IMR-90 (cell line): ENCODE data around the gene TUBGCP2. TPM values are rescaled to one million over a fixed set of nuclear protein-coding genes. Genes with fewer than 3 reads are reported as not detected.

Experiments
- ATAC-seq: fragments of 200-7000 bp; cut with Tn5 transposase; 2 replicates; pipeline ENCODE4 v1.9.1; 2020; ENCODE audit warnings: low read depth, mild to moderate bottlenecking, moderate library complexity
- BruUV-seq: library from RNA; stranded (reverse); fragments of 400-500 nt; replicated peaks from 2 replicates; lab custom pipeline; 2021; lab: Mats Ljungman, UMichigan
- CTCF ChIA-PET: fragments of 300-600 bp; formaldehyde crosslinking; extraction: SDS; loops from one replicate; lab custom pipeline; 2021; ENCODE audit warnings: antibody characterized with exemption; lab: Yijun Ruan, JAX
- POLR2A ChIA-PET: fragments of 300-600 bp; sonication (Branson Sonifier 250); formaldehyde crosslinking; loops from one replicate; lab custom pipeline; 2022; ENCODE audit warnings: antibody characterized with exemption; ENCODE audit not compliant: unreplicated experiment; lab: Charles Lee
- DNase-seq: peaks from one replicate; pipeline ENCODE4 v3.0.0; 2013
- H2AFZ ChIP-seq: replicated peaks from 2 replicates; pipeline ENCODE3; 2013; ENCODE audit warnings: low read length, mild to moderate bottlenecking; ENCODE audit not compliant: poor library complexity
- H2AK5ac ChIP-seq: 2 replicates; pipeline ENCODE4 v1.6.1; 2013; ENCODE audit warnings: low read depth, low read length, inconsistent platforms
- H2AK9ac ChIP-seq: replicated peaks from 2 replicates; pipeline ENCODE3; 2013; ENCODE audit warnings: mild to moderate bottlenecking, low read depth, low read length, moderate library complexity; ENCODE audit not compliant: poor library complexity
- H2BK120ac ChIP-seq: 2 replicates; pipeline ENCODE4 v1.6.1; 2013; ENCODE audit warnings: low read depth, low read length, inconsistent platforms
- H2BK15ac ChIP-seq: 3 replicates; pipeline ENCODE4 v1.6.1; 2013; ENCODE audit warnings: low read depth, low read length, inconsistent platforms
- H2BK20ac ChIP-seq: 2 replicates; pipeline ENCODE4 v1.6.1; 2013; ENCODE audit warnings: low read depth, mild to moderate bottlenecking, inconsistent platforms, low read length, moderate library complexity
- H2BK5ac ChIP-seq: 2 replicates; pipeline ENCODE4 v1.6.1; 2013; ENCODE audit warnings: mild to moderate bottlenecking, low read depth, low read length, inconsistent platforms; ENCODE audit not compliant: poor library complexity, severe bottlenecking
- H3K14ac ChIP-seq: replicated peaks from 2 replicates; pipeline ENCODE4 v1.6.1; 2013; ENCODE audit warnings: low read depth, low read length, inconsistent platforms
- H3K18ac ChIP-seq: 2 replicates; pipeline ENCODE4 v1.6.1; 2013; ENCODE audit warnings: low read depth, low read length, control low read depth
- H3K23ac ChIP-seq: 2 replicates; pipeline ENCODE4 v1.6.1; 2013; ENCODE audit warnings: low read depth, low read length, inconsistent platforms
- H3K27ac ChIP-seq: 2 replicates; pipeline ENCODE4 v1.5.1; 2013; ENCODE audit warnings: mild to moderate bottlenecking, control low read depth, low read length; ENCODE audit not compliant: insufficient read depth
- H3K27me3 ChIP-seq: 2 replicates; pipeline ENCODE4 v1.6.1; 2013; ENCODE audit warnings: low read length; ENCODE audit not compliant: control insufficient read depth, insufficient read depth
- H3K36me3 ChIP-seq: 2 replicates; pipeline ENCODE4 v1.6.1; 2013; ENCODE audit warnings: low read length, mixed read lengths; ENCODE audit not compliant: control insufficient read depth, insufficient read depth
- H3K4ac ChIP-seq: 2 replicates; pipeline ENCODE4 v1.6.1; 2013; ENCODE audit warnings: low read depth, low read length, inconsistent platforms
- H3K4me1 ChIP-seq: 2 replicates; pipeline ENCODE4 v1.6.1; 2013; ENCODE audit warnings: low read length, mixed read lengths; ENCODE audit not compliant: control insufficient read depth, insufficient read depth
- H3K4me2 ChIP-seq: 2 replicates; pipeline ENCODE4 v1.6.1; 2013; ENCODE audit warnings: low read depth, mild to moderate bottlenecking, control low read depth, low read length, moderate library complexity
- H3K4me3 ChIP-seq: 2 replicates; pipeline ENCODE4 v1.5.1; 2013; ENCODE audit warnings: low read depth, mild to moderate bottlenecking, control low read depth, low read length, moderate library complexity; ENCODE audit not compliant: insufficient read depth
- H3K56ac ChIP-seq: 2 replicates; pipeline ENCODE4 v1.6.1; 2013; ENCODE audit warnings: low read length, inconsistent platforms; ENCODE audit not compliant: insufficient read depth; ENCODE audit errors: extremely low read depth
- H3K79me1 ChIP-seq, 2 experiments: 2 replicates each; pipeline ENCODE4 v1.6.1; 2013; ENCODE audit warnings: low read length in 2 of 2, inconsistent platforms in 1 of 2, low read depth in 1 of 2
- H3K9ac ChIP-seq: 2 replicates; pipeline ENCODE4 v1.6.1; 2013; ENCODE audit warnings: low read depth, low read length, control low read depth
- H3K9me1 ChIP-seq: 2 replicates; pipeline ENCODE4 v1.6.1; 2013; ENCODE audit warnings: low read length, inconsistent platforms; ENCODE audit not compliant: insufficient read depth
- H3K9me3 ChIP-seq: 2 replicates; pipeline ENCODE4 v1.6.1; 2013; ENCODE audit warnings: low read length; ENCODE audit not compliant: control insufficient read depth, insufficient read depth
- H4K20me1 ChIP-seq: 2 replicates; pipeline ENCODE4 v1.6.1; 2013; ENCODE audit warnings: low read length, inconsistent platforms; ENCODE audit not compliant: insufficient read depth
- H4K5ac ChIP-seq: 2 replicates; pipeline ENCODE4 v1.6.1; 2013; ENCODE audit warnings: mild to moderate bottlenecking, low read depth, low read length, control low read depth
- H4K8ac ChIP-seq, 2 experiments: 2 replicates each; pipeline ENCODE4 v1.6.1; 2013; ENCODE audit warnings: low read depth in 2 of 2, low read length in 2 of 2, control low read depth in 1 of 2, inconsistent platforms in 1 of 2
- H4K91ac ChIP-seq: 2 replicates; pipeline ENCODE4 v1.6.1; 2013; ENCODE audit warnings: low read depth, low read length, inconsistent platforms; ENCODE audit not compliant: insufficient read depth
- BHLHE40 ChIP-seq: fragments of 150-350 bp; IDR thresholded peaks from 2 replicates; pipeline ENCODE4 v1.6.1; 2016; ENCODE audit warnings: mild to moderate bottlenecking, low read depth, low read length
- CHD1 ChIP-seq: IDR thresholded peaks from 2 replicates; pipeline ENCODE4 v1.6.1; 2012; ENCODE audit warnings: low read depth, low read length, improper control_type of control experiment
- CTCF ChIP-seq: conservative IDR thresholded peaks from 2 replicates; pipeline ENCODE4 v1.5.1; 2012; ENCODE audit warnings: mild to moderate bottlenecking, low read depth, low read length, improper control_type of control experiment
- ELK1 ChIP-seq: fragments of 150-350 bp; IDR thresholded peaks from 2 replicates; pipeline ENCODE4 v1.6.1; 2016; ENCODE audit warnings: low read depth, mild to moderate bottlenecking, low read length, moderate library complexity, borderline replicate concordance
- FOS ChIP-seq: fragments of 150-350 bp; IDR thresholded peaks from 2 replicates; pipeline ENCODE4 v1.6.1; 2016; ENCODE audit warnings: low read depth, low read length
- MAFK ChIP-seq: IDR thresholded peaks from 2 replicates; pipeline ENCODE4 v1.6.1; 2012; ENCODE audit warnings: low read depth, low read length, improper control_type of control experiment
- MAZ ChIP-seq: IDR thresholded peaks from 2 replicates; pipeline ENCODE4 v1.6.1; 2012; ENCODE audit warnings: low read depth, mild to moderate bottlenecking, low read length, improper control_type of control experiment, moderate library complexity, borderline replicate concordance
- MXI1 ChIP-seq: IDR thresholded peaks from 2 replicates; pipeline ENCODE4 v1.6.1; 2012; ENCODE audit warnings: low read depth, mild to moderate bottlenecking, low read length, moderate library complexity, borderline replicate concordance
- NFE2L2 ChIP-seq: fragments of 150-350 bp; IDR thresholded peaks from 2 replicates; pipeline ENCODE4 v1.6.1; 2016; ENCODE audit warnings: low read depth, mild to moderate bottlenecking, low read length
- POLR2A ChIP-seq: IDR thresholded peaks from 2 replicates; pipeline ENCODE4 v1.6.1; 2012; ENCODE audit warnings: mild to moderate bottlenecking, low read depth, low read length
- RAD21 ChIP-seq: IDR thresholded peaks from 2 replicates; pipeline ENCODE4 v1.6.1; 2012; ENCODE audit warnings: low read length, improper control_type of control experiment
- RCOR1 ChIP-seq: IDR thresholded peaks from 2 replicates; pipeline ENCODE4 v1.6.1; 2012; ENCODE audit warnings: mild to moderate bottlenecking, low read length, improper control_type of control experiment; ENCODE audit not compliant: insufficient replicate concordance
- RFX5 ChIP-seq: IDR thresholded peaks from 2 replicates; pipeline ENCODE4 v1.8.0; 2012; ENCODE audit warnings: low read depth, mild to moderate bottlenecking, low read length, moderate library complexity
- SMC3 ChIP-seq: fragments of 150-350 bp; IDR thresholded peaks from 2 replicates; pipeline ENCODE4 v1.6.1; 2016; ENCODE audit warnings: low read depth, mild to moderate bottlenecking, antibody characterized with exemption, low read length, moderate library complexity
- USF2 ChIP-seq: fragments of 150-350 bp; IDR thresholded peaks from 2 replicates; pipeline ENCODE4 v1.6.1; 2017; ENCODE audit warnings: mild to moderate bottlenecking, antibody characterized with exemption, low read length, low read depth
- WGBS, 2 experiments: methylation state at CpG; one replicate each; pipeline versions ENCODE4 v1.1.5 to v1.1.7; 2013; ENCODE audit warnings: missing lambda C conversion rate in 2 of 2; ENCODE audit not compliant: insufficient read length in 1 of 2; ENCODE audit errors: extremely low coverage in 2 of 2; 5-methylcytosine and 5-hydroxymethylcytosine counted together
- dilution Hi-C: fragments of 300-500 bp; cut with HindIII; formaldehyde crosslinking; loops from one replicate; pipeline ENCODE4 v1.14.3; 2018; ENCODE audit warnings: low sequenced_read_pairs; ENCODE audit not compliant: unreplicated experiment
- in situ Hi-C: fragments of 300-500 bp; cut with MboI; formaldehyde crosslinking; loops from 3 replicates; pipeline ENCODE4 v1.14.3; 2019; ENCODE audit warnings: low sequenced_read_pairs, inconsistent platforms, mixed read lengths
- intact Hi-C: fragments of 100-400 bp; cut with micrococcal nuclease; formaldehyde crosslinking; loops from 2 replicates; pipeline ENCODE4 v1.10.0; 2022
- polyA plus RNA-seq, 3 experiments: library from polyadenylated mRNA; depleted of rRNA; stranded (reverse); fragments of >200 nt; gene quantifications; 2 replicates each; pipeline ENCODE4 v1.2.3, GENCODE V29; 2012; ENCODE audit warnings: low replicate concordance in 1 of 3
- total RNA-seq: library from RNA; depleted of rRNA; stranded (reverse); fragments of >200 nt; gene quantifications from 2 replicates; pipeline ENCODE4 v1.2.3, GENCODE V29; 2012

Gene TUBGCP2
- total and polyA plus RNA-seq, 2 of the 4 experiments (the other 2 are of a cell fraction): 48.1 to 72.6 TPM

DNA sequence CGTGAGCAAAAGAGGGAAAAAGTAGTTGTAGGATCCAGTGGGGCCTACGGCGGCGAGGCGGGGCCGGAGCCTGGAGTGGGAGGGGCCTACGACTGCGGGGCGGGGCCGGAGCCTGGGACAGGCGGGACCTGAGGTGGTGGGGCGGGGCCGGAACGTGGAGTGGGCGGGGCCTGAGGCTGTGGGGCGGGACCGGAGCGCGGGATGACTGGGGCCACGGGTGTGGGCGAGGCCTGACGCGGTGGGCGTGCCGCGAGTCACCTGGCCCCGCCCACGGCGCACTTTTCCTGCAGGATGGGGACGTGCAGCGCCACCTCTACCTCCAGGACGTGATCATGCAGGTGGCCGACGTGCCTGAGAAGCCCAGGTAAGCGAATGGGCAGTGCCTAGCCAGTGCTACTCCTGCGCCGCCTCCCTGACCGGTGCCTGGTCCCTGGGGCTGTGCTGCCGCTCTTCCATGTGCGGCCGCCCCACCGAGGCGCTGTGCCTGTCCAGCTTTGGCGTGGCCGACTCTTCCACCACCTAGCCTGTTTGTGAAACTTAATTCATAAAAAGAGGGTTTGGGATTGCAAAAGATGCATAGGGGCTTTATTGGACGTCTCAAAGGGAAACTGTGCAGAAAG, 538 bp upstream of the TUBGCP2 start:
- Histone ChIP-seq H4K8ac (peak overlapping the region; percentile 96 to 98; a peak in 3 of 4 replicates), H3K27me3 (no peaks in the 10 kb centered on the region), H2BK20ac (no peak overlapping the region), H4K20me1 (peaks cover 33% of the 10 kb centered on the region), H3K4me1 (peaks cover 8% of the 10 kb centered on the region), H3K56ac (peak overlapping the region; percentile 89; the same call in 1 of the 2 replicates), H3K14ac (peak overlapping the region; percentile 95), H3K4me2 (peak overlapping the region; percentile 61), H2BK15ac (no peak overlapping the region), H3K4ac (peak overlapping the region; percentile 99), H3K9me3 (no peaks in the 10 kb centered on the region), H4K91ac (peak overlapping the region; percentile 94), H3K18ac (peak overlapping the region; percentile 6; the same call in 1 of the 2 replicates), H3K79me1 (peaks cover 9 to 45% of the 10 kb centered on the region in 2 experiments), H2BK5ac (peak overlapping the region; percentile 92), H2AK5ac (peak overlapping the region; percentile 69; the same call in 1 of the 2 replicates), H3K36me3 (peaks cover 14% of the 10 kb centered on the region; the same call in 1 of the 2 replicates), H3K23ac (peak overlapping the region; percentile 97), H3K27ac (peak overlapping the region; percentile 81), H3K4me3 (peak overlapping the region; percentile 67), H2BK120ac (peak overlapping the region; percentile 90), H2AK9ac (peak overlapping the region; percentile 99), H4K5ac (peak overlapping the region; percentile 18; the same call in 1 of the 2 replicates), H2AFZ (peak overlapping the region; percentile 99), H3K9ac (peak overlapping the region; percentile 66), H3K9me1 (peaks cover 14% of the 10 kb centered on the region; the same call in 1 of the 2 replicates)
- ATAC-seq (peak; percentile 97), DNase-seq (peak; percentile 85)
- intact Hi-C loops (loop anchor here (2.0 to 5.0 kb wide), 3 partner anchors 47 to 162 kb away; partner anchors contain the start of gene KNDC1), in situ Hi-C loops (no loop called here), dilution Hi-C loops (no loop called here)
- CTCF ChIA-PET: no interaction called here
- no TSS peak for BruUV-seq
- POLR2A ChIA-PET: no interaction called here
- 11% methylated on average over 15 of the region's 46 CpGs; no CpG with 5 or more reads in 1 of the 2 experiments for WGBS, 2 experiments
- TF ChIP-seq BHLHE40 (no peak), MAFK (no peak), RCOR1 (no peak), MXI1 (no peak), MAZ (no peak), POLR2A (no peak), USF2 (no peak), RFX5 (no peak), NFE2L2 (no peak), FOS (no peak), CHD1 (no peak), SMC3 (no peak), CTCF (no peak), RAD21 (no peak), ELK1 (no peak)
